Lung (tissue), 12 donors: ENCODE results near the gene TBC1D5. TPM values are rescaled to one million over a fixed set of nuclear protein-coding genes. Genes with fewer than 3 reads are reported as not detected.

Source experiments
- ATAC-seq: fragments of 200-7000 bp; cut with Tn5 transposase; one replicate; pipeline ENCODE4 v1.9.1; 2020; ENCODE audit warnings: moderate number of reproducible peaks; ENCODE audit not compliant: insufficient read depth, low FRiP score
- DNase-seq, 3 donors: peaks; one replicate each; pipeline ENCODE4 v3.0.0-alpha.2; 2013 to 2017
- H3K27ac ChIP-seq, 2 donors: one replicate each; pipeline ENCODE4 v1.5.1; 2013; ENCODE audit warnings: mild to moderate bottlenecking in 2 of 2, moderate library complexity in 2 of 2, control low read depth in 1 of 2, inconsistent platforms in 1 of 2, low read depth in 1 of 2, low read length in 1 of 2
- H3K27me3 ChIP-seq, 3 donors: one replicate each; pipeline ENCODE4 v1.5.1; 2013; ENCODE audit warnings: low read length in 2 of 3; ENCODE audit not compliant: control insufficient read depth in 3 of 3, insufficient read depth in 3 of 3
- H3K36me3 ChIP-seq, 4 donors: one replicate each; pipeline ENCODE4 v1.5.1; 2013; ENCODE audit warnings: low read length in 4 of 4, mild to moderate bottlenecking in 1 of 4, moderate library complexity in 1 of 4; ENCODE audit not compliant: control insufficient read depth in 4 of 4, insufficient read depth in 4 of 4
- H3K4me1 ChIP-seq, 5 donors: one replicate each; pipeline ENCODE4 v1.5.1; 2013; ENCODE audit warnings: low read length in 5 of 5, mild to moderate bottlenecking in 2 of 5, moderate library complexity in 1 of 5; ENCODE audit not compliant: control insufficient read depth in 5 of 5, insufficient read depth in 5 of 5
- H3K4me3 ChIP-seq: one replicate; pipeline ENCODE4 v1.5.1; 2013; ENCODE audit warnings: mild to moderate bottlenecking, control low read depth, moderate library complexity
- H3K9ac ChIP-seq, 2 donors: one replicate each; pipeline ENCODE4 v1.5.1; 2013; ENCODE audit warnings: low read length in 2 of 2, control low read depth in 1 of 2; ENCODE audit not compliant: insufficient read depth in 1 of 2
- H3K9me3 ChIP-seq, 4 donors: one replicate each; pipeline ENCODE4 v1.5.1; 2013; ENCODE audit warnings: low read length in 3 of 4, mild to moderate bottlenecking in 1 of 4, moderate library complexity in 1 of 4; ENCODE audit not compliant: control insufficient read depth in 4 of 4, insufficient read depth in 3 of 4
- CTCF ChIP-seq: IDR thresholded peaks from 2 replicates; pipeline ENCODE4 v1.5.1; 2012; ENCODE audit warnings: mild to moderate bottlenecking; ENCODE audit errors: control extremely low read depth, extremely low read depth
- polyA plus RNA-seq, 2 donors: library from polyadenylated mRNA; stranded (reverse); fragments of 200-250 nt; gene quantifications; one replicate each; pipeline ENCODE4 v1.2.1, GENCODE V29; 2013
- total RNA-seq, 2 donors: library from RNA; depleted of rRNA in 1 of 2; stranded (reverse); fragments of >200 nt in 1 of 2; gene quantifications; one replicate each; pipeline ENCODE4 v1.2.1, GENCODE V29; 2014 to 2021
- donor health status: control.
- donor health status: control.
- donor health status: Bipolar disorder and iron deficiency.
- donor health status: healthy.
- donor health status: DM: yes; HTN: yes; CAD: no.

TBC1D5 gene
- total and polyA plus RNA-seq, 4 donors: 8.7 to 111 (median 39.6) TPM

- Histone ChIP-seq H3K9ac (no peak overlapping the region), H3K9me3 (no peaks in the 10 kb centered on the region), H3K27me3 (no peaks in the 10 kb centered on the region), H3K4me3 (no peak overlapping the region), H3K27ac (no peak overlapping the region), H3K36me3 (peaks cover 0 to 3% (median 0%) of the 10 kb centered on the region in 4 donors), H3K4me1 (peaks cover 0 to 6% (median 0%) of the 10 kb centered on the region in 5 donors)
- TF ChIP-seq CTCF: no peak
- DNase-seq (no peak), ATAC-seq (no peak)
Observed at GRCh38 chr3:17239417-17239816, 503.0 kb downstream of the TBC1D5 start.

- peaks cover 0 to 6% (median 0%) of the 10 kb centered on the region in 5 donors for H3K4me1 ChIP-seq
- H3K27me3 ChIP-seq: no peaks in the 10 kb centered on the region
- H3K36me3 ChIP-seq: peaks cover 0 to 3% (median 0%) of the 10 kb centered on the region in 4 donors
- H3K9me3 ChIP-seq: no peaks in the 10 kb centered on the region
- no peak overlapping the region for H3K9ac ChIP-seq
- ATAC-seq (no peak), DNase-seq (no peak)
- H3K27ac ChIP-seq: no peak overlapping the region
- no peak overlapping the region for H3K4me3 ChIP-seq
- no peak for TF ChIP-seq CTCF
Observed at GRCh38 chr3:17238023-17238422, 504.4 kb downstream of the TBC1D5 start.

- TF ChIP-seq CTCF: no peak
- ATAC-seq: no peak
- no peak overlapping the region for H3K9ac ChIP-seq
Observed at GRCh38 chr3:17235310-17235709, 507.1 kb downstream of the TBC1D5 start.

GRCh38 chr3:17234382-17234781 lies 508.0 kb downstream of the TBC1D5 start:
- no peak overlapping the region for H3K27ac ChIP-seq

More at GRCh38 chr3:17235310-17235709, 507.1 kb downstream of the TBC1D5 start:
- Histone ChIP-seq H3K36me3 (peaks cover 0 to 3% (median 0%) of the 10 kb centered on the region in 4 donors), H3K4me3 (no peak overlapping the region), H3K4me1 (peaks cover 0 to 6% (median 0%) of the 10 kb centered on the region in 5 donors), H3K27me3 (no peaks in the 10 kb centered on the region), H3K27ac (peak overlapping the region in 1 of 2 donors; percentile 2), H3K9me3 (no peaks in the 10 kb centered on the region)
- no peak for DNase-seq

More at GRCh38 chr3:17234382-17234781, 508.0 kb downstream of the TBC1D5 start:
- Histone ChIP-seq H3K9me3 (no peaks in the 10 kb centered on the region), H3K4me3 (no peak overlapping the region), H3K4me1 (peaks cover 0 to 6% (median 0%) of the 10 kb centered on the region in 5 donors), H3K9ac (no peak overlapping the region), H3K27me3 (no peaks in the 10 kb centered on the region), H3K36me3 (peaks cover 0 to 3% (median 0%) of the 10 kb centered on the region in 4 donors)
- TF ChIP-seq CTCF: no peak
- ATAC-seq: no peak
- DNase-seq: no peak
